ENCODE results near the gene ITGA1.

The ITGA1 gene

DNA sequence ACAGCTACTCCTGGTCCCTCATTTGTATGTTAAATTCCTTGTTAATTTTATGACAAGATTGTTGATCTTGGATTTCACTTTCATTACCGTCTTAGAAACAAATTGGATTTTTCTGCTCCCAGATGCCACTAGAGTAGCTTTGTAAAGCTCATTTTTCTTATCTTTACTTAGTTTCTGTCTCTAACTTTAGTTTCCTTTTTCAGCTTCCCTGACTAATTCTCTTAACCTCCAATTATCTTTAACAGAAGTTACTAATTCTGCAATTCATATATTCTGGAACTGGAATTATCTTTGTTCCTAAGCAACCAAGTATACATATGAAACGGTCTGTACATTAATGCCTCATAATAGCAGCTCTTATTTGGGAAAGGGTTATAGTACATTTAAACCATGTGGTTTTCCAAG, 16.7 kb downstream of the ITGA1 start:
- no peak overlapping the region for H2AFZ ChIP-seq
- no peak overlapping the region for H3K9ac ChIP-seq
- peaks cover 41% of the 10 kb centered on the region for H3K79me2 ChIP-seq
- no peak overlapping the region for H3K4me3 ChIP-seq (ENCODE audit: low read depth, low read length)
- TF ChIP-seq, protein P1, sequence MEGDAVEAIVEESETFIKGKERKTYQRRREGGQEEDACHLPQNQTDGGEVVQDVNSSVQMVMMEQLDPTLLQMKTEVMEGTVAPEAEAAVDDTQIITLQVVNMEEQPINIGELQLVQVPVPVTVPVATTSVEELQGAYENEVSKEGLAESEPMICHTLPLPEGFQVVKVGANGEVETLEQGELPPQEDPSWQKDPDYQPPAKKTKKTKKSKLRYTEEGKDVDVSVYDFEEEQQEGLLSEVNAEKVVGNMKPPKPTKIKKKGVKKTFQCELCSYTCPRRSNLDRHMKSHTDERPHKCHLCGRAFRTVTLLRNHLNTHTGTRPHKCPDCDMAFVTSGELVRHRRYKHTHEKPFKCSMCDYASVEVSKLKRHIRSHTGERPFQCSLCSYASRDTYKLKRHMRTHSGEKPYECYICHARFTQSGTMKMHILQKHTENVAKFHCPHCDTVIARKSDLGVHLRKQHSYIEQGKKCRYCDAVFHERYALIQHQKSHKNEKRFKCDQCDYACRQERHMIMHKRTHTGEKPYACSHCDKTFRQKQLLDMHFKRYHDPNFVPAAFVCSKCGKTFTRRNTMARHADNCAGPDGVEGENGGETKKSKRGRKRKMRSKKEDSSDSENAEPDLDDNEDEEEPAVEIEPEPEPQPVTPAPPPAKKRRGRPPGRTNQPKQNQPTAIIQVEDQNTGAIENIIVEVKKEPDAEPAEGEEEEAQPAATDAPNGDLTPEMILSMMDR (IDR thresholded peaks at IDR 0.05) = no peak
- no peaks in the 10 kb centered on the region for H3K27me3 ChIP-seq (ENCODE audit: control insufficient read depth, insufficient read depth, low read length)
- peaks cover 7% of the 10 kb centered on the region for H3K4me1 ChIP-seq
- peak overlapping the region; percentile 3 for H3K4me2 ChIP-seq (ENCODE audit: low read length)
- no peak overlapping the region for H3K27ac ChIP-seq
- no peaks in the 10 kb centered on the region for H3K9me3 ChIP-seq (ENCODE audit: control insufficient read depth, low read length)
- H3K36me3 ChIP-seq (ENCODE audit: control insufficient read depth, insufficient read depth, low read length) = no peaks in the 10 kb centered on the region

DNA sequence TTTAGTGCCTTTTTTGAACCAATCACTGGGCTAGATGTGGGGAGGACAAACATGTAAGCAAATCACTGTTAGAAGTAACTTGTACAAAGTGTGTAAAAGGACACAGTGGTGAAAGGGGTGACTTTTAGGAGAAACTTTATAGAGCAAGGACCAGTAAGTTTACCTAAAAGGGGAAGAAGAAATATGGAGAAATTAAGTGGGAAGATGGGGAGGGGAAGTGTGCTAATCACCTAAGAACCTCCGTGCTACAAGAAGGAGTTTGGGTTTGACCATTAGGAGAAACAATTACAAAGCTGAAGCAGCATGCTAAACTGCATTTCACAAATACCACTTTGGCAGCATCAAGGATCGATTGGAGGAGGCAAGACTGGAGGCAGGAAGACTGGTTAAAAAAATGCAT, 17.3 kb downstream of the ITGA1 start:
- Histone ChIP-seq H3K27ac (no peak overlapping the region), H3K9ac (no peak overlapping the region), H3K36me3 (ENCODE audit: control insufficient read depth, insufficient read depth, low read length) (no peaks in the 10 kb centered on the region), H2AFZ (no peak overlapping the region), H3K27me3 (ENCODE audit: control insufficient read depth, insufficient read depth, low read length) (no peaks in the 10 kb centered on the region), H3K4me1 (peaks cover 11% of the 10 kb centered on the region), H3K4me3 (ENCODE audit: low read depth, low read length) (no peak overlapping the region), H3K4me2 (ENCODE audit: low read length) (no peak overlapping the region), H3K79me2 (peaks cover 46% of the 10 kb centered on the region), H3K9me3 (ENCODE audit: control insufficient read depth, low read length) (no peaks in the 10 kb centered on the region)
- TF ChIP-seq, protein P1 (IDR thresholded peaks at IDR 0.05) = no peak

DNA sequence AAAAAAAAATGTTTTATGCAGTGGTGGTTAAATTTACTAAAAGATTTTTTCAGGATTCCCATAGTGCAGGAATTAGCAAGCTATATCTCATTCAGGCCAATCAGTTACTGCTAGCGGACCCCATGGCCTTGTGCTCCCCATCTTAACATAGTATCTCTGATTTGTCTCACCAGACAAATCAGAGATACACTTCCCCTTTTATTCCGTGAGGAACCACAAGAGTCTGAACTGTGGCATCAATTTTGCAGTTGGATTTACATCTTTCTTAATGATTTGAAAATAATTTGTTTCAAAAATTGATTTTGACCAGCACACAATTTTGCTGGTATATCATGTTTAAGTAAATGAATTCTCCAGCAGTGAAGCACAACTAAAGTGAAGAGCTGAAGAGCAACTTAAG, 17.9 kb downstream of the ITGA1 start:
- Histone ChIP-seq H2AFZ (no peak overlapping the region), H3K27me3 (ENCODE audit: control insufficient read depth, insufficient read depth, low read length) (no peaks in the 10 kb centered on the region), H3K4me2 (ENCODE audit: low read length) (no peak overlapping the region), H3K36me3 (ENCODE audit: control insufficient read depth, insufficient read depth, low read length) (no peaks in the 10 kb centered on the region), H3K9me3 (ENCODE audit: control insufficient read depth, low read length) (no peaks in the 10 kb centered on the region), H3K4me1 (peaks cover 12% of the 10 kb centered on the region), H3K4me3 (ENCODE audit: low read depth, low read length) (no peak overlapping the region), H3K27ac (no peak overlapping the region), H3K79me2 (peaks cover 49% of the 10 kb centered on the region), H3K9ac (no peak overlapping the region)
- TF ChIP-seq, protein P1 (IDR thresholded peaks at IDR 0.05) = no peak

DNA sequence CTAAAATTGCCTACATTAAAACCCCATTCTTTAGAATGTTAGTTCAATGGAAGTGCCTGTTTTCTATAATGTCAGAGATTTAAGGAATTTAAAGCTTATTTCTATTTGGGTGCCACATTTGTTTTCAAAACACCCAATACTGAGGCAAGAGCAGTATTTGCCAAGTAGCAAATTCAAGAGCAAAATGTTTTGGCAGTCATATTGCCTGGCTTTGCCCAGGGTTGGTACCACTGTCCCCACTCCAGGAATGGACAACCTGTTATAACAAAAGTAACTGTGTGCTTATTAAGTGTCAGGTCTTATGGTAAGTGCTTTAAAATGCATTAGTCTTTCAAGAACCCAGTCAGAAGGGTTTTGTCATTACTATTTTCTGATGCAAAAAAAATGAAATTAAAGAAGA, 19.3 kb downstream of the ITGA1 start:
- H3K4me2 ChIP-seq (ENCODE audit: low read length) = no peak overlapping the region
- no peak overlapping the region for H3K4me3 ChIP-seq (ENCODE audit: low read depth, low read length)
- H3K27me3 ChIP-seq (ENCODE audit: control insufficient read depth, insufficient read depth, low read length) = no peaks in the 10 kb centered on the region
- H3K9ac ChIP-seq = no peak overlapping the region
- H2AFZ ChIP-seq = no peak overlapping the region
- no peak overlapping the region for H3K27ac ChIP-seq
- no peaks in the 10 kb centered on the region for H3K9me3 ChIP-seq (ENCODE audit: control insufficient read depth, low read length)
- H3K79me2 ChIP-seq = peaks cover 41% of the 10 kb centered on the region
- no peaks in the 10 kb centered on the region for H3K36me3 ChIP-seq (ENCODE audit: control insufficient read depth, insufficient read depth, low read length)
- TF ChIP-seq, protein P1 (IDR thresholded peaks at IDR 0.05) = no peak
- peaks cover 7% of the 10 kb centered on the region for H3K4me1 ChIP-seq

DNA sequence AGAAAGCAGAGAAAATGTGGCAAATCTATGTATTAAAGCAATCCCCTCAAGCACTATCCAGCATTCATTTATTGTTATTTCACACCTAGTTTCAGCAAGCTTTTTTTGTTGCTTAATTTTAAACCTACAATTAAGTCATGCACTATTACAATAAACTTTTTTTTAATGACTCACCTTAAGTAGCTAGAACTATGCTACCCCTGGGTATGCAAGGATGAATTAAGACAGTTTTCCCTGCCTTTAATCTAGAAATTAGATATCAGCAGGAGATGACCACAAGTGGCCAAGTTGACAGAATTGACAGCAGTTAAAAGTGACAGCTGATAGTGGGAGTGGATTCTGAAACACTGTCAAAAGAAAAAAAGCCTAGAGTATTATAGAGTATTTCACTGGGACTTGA, 20.0 kb downstream of the ITGA1 start:
- Histone ChIP-seq H3K9ac (no peak overlapping the region), H3K4me3 (ENCODE audit: low read depth, low read length) (no peak overlapping the region), H2AFZ (no peak overlapping the region), H3K9me3 (ENCODE audit: control insufficient read depth, low read length) (no peaks in the 10 kb centered on the region), H3K4me2 (ENCODE audit: low read length) (no peak overlapping the region), H3K79me2 (peaks cover 45% of the 10 kb centered on the region), H3K36me3 (ENCODE audit: control insufficient read depth, insufficient read depth, low read length) (no peaks in the 10 kb centered on the region), H3K4me1 (peaks cover 7% of the 10 kb centered on the region), H3K27me3 (ENCODE audit: control insufficient read depth, insufficient read depth, low read length) (no peaks in the 10 kb centered on the region), H3K27ac (no peak overlapping the region)
- TF ChIP-seq, protein P1 (IDR thresholded peaks at IDR 0.05) = no peak
